ENCODE data around the gene BRCA1. TPM values are rescaled to one million over a fixed set of nuclear protein-coding genes. Genes with fewer than 3 reads are reported as not detected.

BRCA1 gene
- total RNA-seq, 1 experiment from 2014 or later, result 44.1 TPM

GRCh38 chr17:43070257-43070656 lies 54.9 kb downstream of the BRCA1 start:
- Histone ChIP-seq H3K4me1 (ENCODE audit: control insufficient read depth in 1 of 2, insufficient read depth in 2 of 2, low read length in 2 of 2) (no peaks in the 10 kb centered on the region), H3K4me3 (replicated peaks in 1 of 2; ENCODE audit: low read depth in 1 of 2, low read length in 2 of 2) (no peak overlapping the region), H3K9ac (ENCODE audit: low read length) (no peak overlapping the region), H3K27ac (ENCODE audit: low read depth, low read length) (no peak overlapping the region), H3K9me3 (ENCODE audit: control insufficient read depth in 1 of 2, insufficient read depth in 1 of 2, low read depth in 1 of 2, low read length in 2 of 2) (no peaks in the 10 kb centered on the region), H3K4me2 (ENCODE audit: low read length) (no peak overlapping the region), H3K9me2 (ENCODE audit: insufficient read depth) (no peaks in the 10 kb centered on the region), H4K20me1 (ENCODE audit: insufficient read depth) (no peaks in the 10 kb centered on the region), H3K36me3 (ENCODE audit: control insufficient read depth in 1 of 2, insufficient read depth in 2 of 2, low read length in 2 of 2) (peaks cover 8 to 20% of the 10 kb centered on the region in 2 experiments; a peak in 3 of 4 replicates), H3K27me3 (ENCODE audit: insufficient read depth, low read length) (no peaks in the 10 kb centered on the region), H3K79me2 (ENCODE audit: insufficient read depth, low read length) (no peaks in the 10 kb centered on the region), H2AFZ (ENCODE audit: low read depth, low read length, poor library complexity, severe bottlenecking) (no peak overlapping the region)
- no TSS peak for BruUV-seq (replicated peaks)
- intact Hi-C loops (cut with micrococcal nuclease), result no loop called here
- ATAC-seq, result no peak
- POLR2A ChIA-PET, result no interaction called here
- CTCF ChIA-PET, result no interaction called here
- no peak for DNase-seq (ENCODE audit: low read depth, low spot score)
- RAD21 ChIA-PET (ENCODE audit: low non-redundant PET in 1 of 2, low total read pairs in 2 of 2, uncharacterized antibody in 2 of 2, unreplicated experiment in 2 of 2), result no interaction called here
- TF ChIP-seq FOSL1 (IDR thresholded peaks at IDR 0.05; ENCODE audit: low read depth), result no peak
- TF ChIP-seq, protein P1, sequence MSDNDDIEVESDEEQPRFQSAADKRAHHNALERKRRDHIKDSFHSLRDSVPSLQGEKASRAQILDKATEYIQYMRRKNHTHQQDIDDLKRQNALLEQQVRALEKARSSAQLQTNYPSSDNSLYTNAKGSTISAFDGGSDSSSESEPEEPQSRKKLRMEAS (IDR thresholded peaks at IDR 0.05), result no peak
- no peak for TF ChIP-seq EZH2 (IDR thresholded peaks at IDR 0.05)
- no peak for TF ChIP-seq EGR1 (IDR thresholded peaks at IDR 0.05; ENCODE audit: low read depth)
- no peak for TF ChIP-seq ELF1 (IDR thresholded peaks at IDR 0.05; ENCODE audit: borderline replicate concordance, low read depth)
- no peak for TF ChIP-seq ZNF274 (IDR thresholded peaks at IDR 0.05; ENCODE audit: low read depth, low read length)
- TF ChIP-seq EZH2phosphoT487 (IDR thresholded peaks at IDR 0.05; ENCODE audit: borderline replicate concordance), result no peak
- TF ChIP-seq SRF (IDR thresholded peaks at IDR 0.05; ENCODE audit: low read depth), result no peak
- no peak for TF ChIP-seq RAD21 (IDR thresholded peaks at IDR 0.05; ENCODE audit: low read depth)
- TF ChIP-seq ZFX (IDR thresholded peaks at IDR 0.05), result no peak
- no peak for TF ChIP-seq POLR2A (IDR thresholded peaks at IDR 0.05; ENCODE audit: borderline replicate concordance, extremely low read depth, insufficient read depth, insufficient read length)
- TF ChIP-seq SIN3A (IDR thresholded peaks at IDR 0.05; ENCODE audit: low read depth), result no peak
- no peak for TF ChIP-seq CBX3 (IDR thresholded peaks at IDR 0.05; ENCODE audit: low read depth)
- no peak for TF ChIP-seq ATF3 (IDR thresholded peaks at IDR 0.05)
